Raji (cell line): ENCODE results near the gene SF3A2.
A peak's percentile ranks its signal among the peaks of the same experiment; 100 is the strongest.

ENCODE experiments used
- POLR2A ChIP-seq: IDR thresholded peaks from 2 replicates; pipeline ENCODE4 v1.6.1; 2011; ENCODE audit warnings: low read depth, low read length, control low read depth; ENCODE audit not compliant: insufficient read depth

The SF3A2 gene

GRCh38 chr19:2229103-2230032 lies 7.3 kb upstream of the SF3A2 start:
- TF ChIP-seq POLR2A = no peak

DNA sequence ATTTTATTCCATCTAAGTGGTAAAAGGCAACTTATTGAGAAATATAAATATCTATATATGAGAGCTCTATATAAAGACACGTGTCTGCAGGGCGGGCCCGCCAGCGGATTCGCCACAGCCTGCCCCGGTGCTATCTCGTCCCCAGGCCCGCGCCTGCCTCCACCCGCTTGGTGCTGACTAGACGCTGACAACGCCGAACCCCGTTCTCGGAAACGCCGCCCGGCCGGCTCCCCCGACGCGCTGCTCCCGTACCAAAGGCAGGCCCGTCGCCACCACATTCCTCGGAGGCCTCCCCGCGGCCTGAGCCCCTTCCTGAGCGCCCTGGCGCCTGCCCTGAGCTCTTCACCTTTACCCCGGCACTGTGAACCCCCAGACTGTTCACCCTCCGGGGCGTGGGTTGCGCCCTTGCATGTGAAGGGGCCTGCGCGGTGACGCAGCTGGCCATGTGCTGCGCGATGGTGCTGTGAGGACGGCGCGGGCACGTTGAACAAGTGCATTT lies 6.5 kb upstream of the SF3A2 start:
- no peak for TF ChIP-seq POLR2A

DNA sequence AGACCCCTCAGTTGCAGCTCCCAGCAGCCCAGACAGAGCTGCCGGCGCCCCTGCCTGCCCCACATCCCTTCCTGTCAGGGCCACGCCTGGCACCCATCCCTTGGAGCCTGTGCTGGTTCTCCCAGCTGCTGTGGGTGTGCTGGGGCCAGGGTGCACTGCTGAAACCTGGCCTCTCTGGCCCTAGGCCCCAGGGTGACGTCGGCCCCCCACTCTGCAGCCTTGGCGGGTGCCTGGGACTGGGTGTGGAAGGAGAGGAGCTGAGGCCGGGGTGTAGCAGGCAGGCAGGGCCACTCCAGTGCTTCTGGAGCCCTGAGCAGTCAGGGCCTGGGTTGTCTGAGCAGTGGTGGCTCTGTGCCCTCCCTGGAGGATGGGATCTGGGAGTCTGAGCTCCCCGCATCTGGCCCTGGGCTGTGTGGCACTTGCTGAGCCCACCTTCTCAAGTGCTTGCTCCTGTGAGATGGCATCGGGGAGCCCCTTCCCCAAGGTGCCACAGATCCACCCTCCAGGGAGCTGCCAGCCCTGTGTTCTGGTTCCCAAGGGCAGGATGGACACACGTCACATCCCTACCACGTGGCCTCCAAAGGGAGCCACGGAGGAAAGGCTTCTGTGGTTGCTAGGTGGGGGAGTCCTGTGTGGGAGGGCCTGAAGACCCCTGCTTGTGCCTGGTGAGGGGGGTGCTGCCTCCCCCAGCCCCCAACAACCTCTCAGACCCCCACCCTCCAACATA lies 5.7 kb upstream of the SF3A2 start:
- no peak for TF ChIP-seq POLR2A

GRCh38 chr19:2231621-2232221 lies 4.9 kb upstream of the SF3A2 start:
- TF ChIP-seq POLR2A = peak; percentile 19; the same call in 1 of the 2 replicates

GRCh38 chr19:2232286-2233151 lies 4.1 kb upstream of the SF3A2 start:
- no peak for TF ChIP-seq POLR2A

DNA sequence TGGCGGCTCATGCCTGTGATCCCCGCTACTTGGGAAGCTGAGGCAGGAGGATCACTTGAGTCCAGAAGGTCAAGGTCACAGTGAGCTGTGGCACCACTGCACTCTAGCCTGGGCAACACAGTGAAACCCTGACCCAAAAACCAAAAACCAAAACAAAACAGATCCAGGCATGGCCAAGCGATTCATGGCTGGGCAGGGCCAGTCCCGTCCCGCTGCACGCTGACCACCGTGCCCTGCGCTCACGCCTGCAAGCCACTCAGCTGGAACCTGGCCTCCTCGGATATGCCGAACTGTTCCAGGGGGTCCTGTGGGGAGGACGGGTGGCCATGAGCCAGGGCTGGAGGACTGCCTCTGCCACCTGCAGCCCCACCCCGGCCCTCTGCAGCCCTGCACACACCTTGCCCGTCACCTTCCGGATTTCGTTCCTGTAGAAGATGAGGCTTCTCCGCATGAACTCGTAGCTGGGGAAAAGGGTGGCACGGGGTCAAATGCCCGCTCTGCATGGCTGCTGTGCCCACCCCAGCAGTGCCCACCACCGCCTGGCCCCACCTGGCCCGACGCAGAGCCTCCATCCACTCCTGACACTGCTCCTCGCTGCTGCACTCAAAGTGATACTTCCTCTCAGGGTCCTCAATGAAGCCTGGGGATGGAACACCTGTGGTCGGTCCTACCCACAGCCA lies 2.9 kb upstream of the SF3A2 start:
- TF ChIP-seq POLR2A = no peak

DNA sequence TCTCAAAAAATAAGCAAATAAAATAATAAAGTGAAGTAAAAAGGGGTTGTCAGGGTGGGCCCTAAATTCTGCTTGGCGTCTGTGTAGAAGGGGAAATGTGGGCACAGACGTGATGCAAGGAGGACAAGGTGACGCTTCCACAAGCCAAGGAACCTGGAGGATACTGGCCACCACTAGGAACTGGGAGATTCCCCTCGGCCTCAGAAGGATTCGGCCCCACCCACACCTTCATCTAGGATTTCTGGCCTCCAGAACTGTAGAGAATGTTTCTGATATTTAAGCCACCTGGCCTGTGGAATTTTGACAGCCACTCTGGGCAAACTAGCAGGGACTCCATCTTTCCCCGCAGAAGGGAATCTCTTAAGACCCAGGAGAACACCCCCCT lies 1.6 kb upstream of the SF3A2 start:
- TF ChIP-seq POLR2A = no peak

DNA sequence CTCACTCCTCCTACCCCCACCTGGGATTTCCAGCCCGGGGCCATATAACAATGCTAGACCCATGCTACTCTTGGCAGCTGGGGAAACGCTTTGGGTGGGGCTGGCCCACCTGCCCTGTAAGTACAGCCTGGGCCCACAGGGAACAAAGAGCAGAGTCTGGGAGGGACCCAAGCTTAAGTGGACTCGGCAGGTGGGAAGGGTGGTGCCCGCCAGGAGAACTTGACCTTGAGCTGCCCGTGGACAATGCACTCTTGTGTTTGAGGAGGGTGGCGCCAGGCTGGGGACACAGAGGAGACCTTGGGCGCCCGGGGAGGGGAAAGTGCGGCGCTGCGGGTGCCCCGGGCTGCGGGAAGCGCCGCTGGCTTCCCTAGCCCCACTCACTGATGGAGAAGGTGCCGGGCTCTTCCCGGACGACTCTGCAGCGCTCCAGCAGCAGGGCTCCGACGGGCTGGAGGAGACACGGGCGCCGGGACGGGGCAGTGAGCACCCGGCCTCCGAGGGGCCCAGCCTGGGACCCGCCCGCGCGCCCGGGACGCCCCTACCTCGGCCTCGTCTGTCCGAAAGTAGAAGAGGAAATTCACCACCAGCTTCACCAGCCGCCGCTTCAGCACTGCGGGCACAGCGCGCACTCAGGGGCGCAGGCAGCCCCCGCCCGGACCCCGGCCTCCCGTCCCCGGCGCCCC lies 1.1 kb upstream of the SF3A2 start:
- TF ChIP-seq POLR2A = no peak

DNA sequence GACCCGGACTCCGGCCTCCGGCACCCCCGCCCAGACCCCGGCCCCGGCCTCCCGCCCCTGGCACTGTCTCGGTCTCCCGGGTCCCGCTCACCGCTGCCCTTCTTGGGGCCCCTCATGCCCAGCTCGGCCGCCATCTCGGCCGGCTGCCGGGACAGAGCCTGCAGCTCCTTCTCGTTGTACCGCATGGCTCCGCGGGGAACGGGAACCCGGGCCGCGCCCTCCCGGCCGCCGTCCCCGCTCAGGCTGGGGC lies 635 bp upstream of the SF3A2 start:
- peak; percentile 50; the same call in 1 of the 2 replicates for TF ChIP-seq POLR2A

DNA sequence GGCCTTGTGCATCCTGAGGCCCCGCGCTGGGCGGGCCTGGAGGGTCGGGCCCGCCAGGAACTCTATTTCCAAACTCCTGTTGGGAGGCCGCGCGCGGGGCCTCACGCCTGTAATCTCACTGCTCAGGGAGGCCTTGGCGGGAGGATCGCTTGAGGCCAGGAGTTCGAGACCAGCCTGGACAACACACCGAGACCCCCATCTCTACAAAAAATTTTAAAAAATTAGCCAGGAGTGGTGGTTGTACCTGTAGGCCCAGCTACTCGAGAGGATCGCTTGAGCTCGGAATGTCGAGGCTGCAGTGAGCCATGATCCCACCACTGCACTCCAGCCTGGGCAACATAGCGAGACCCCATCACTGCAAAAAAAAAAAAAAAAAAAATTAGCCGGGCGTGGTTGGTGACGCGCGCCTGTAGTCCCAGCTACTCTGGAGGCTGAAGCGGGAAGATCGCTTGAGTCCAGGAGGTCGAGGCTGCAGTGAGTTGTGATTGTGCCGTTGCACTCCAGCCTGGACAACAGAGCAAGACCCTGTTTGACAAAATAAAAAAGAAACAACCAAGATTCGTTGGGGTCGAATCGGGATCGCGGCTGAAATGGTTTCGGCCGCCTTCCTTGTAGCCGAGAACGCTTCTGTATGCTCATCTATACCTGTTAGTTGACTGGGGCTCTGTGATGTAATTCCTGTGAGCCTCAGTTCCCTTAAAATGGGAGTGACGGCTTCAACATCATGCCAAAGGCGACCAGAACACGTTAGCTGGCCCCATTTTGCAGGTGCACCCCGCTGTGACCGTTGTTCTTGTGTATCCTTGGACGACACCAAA lies 636 bp downstream of the SF3A2 start:
- TF ChIP-seq POLR2A = no peak

DNA sequence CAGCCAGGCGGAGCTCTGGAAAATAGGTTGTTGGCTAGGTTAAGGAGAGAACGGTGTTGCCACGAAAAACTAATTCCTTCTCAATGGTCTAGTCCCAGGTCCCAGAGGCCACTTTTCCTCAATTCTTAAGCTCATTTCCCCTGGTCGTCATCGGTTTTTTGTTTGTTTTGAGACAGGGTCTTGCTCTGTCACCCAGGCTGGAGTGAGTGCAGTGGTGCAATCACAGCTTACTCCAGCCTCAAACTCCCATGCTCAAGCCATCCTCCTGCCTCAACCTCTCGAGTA lies 1.2 kb downstream of the SF3A2 start:
- no peak for TF ChIP-seq POLR2A

DNA sequence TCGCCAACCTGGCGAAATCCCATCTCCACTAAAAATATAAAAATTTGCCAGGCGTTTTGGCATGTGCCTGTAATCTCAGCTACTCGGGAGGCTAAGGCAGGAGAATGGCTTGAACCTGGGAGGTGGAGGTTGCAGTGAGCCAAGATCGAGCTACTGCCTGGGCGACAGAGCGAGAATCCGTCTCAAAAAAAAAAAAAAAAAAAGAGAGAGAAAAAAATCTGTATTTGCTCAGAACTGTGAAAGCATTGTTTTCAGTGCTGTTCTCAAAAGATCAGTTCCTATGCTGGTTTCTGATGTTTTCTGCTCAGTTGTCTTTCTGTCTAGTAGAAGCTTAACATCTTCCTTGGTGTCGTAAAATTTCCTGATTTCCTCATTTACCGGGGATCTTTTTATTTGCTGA lies 2.5 kb downstream of the SF3A2 start:
- no peak for TF ChIP-seq POLR2A
